ENCODE data around the gene BPIFB6. TPM values are rescaled to one million over a fixed set of nuclear protein-coding genes. Genes with fewer than 3 reads are reported as not detected.

The BPIFB6 gene
- total and polyA plus RNA-seq, 3 donors from 2014 or later = 0.24 TPM; not detected in 2

- intact Hi-C loops (cut with DNase I; ENCODE audit: low total_unique reads) = no loop called here
- peaks cover 3% of the 10 kb centered on the region for H3K4me1 ChIP-seq
- H3K27ac ChIP-seq = no peak overlapping the region
Measured at GRCh38 chr20:32984631-32985354, 46.7 kb upstream of the BPIFB6 start.

GRCh38 chr20:32985596-32985995, 45.9 kb upstream of the BPIFB6 start:
- Histone ChIP-seq H3K4me3 (no peak overlapping the region), H3K36me3 (ENCODE audit: low read depth, missing control alignments) (no peaks in the 10 kb centered on the region), H3K27ac (no peak overlapping the region), H3K4me1 (peaks cover 3% of the 10 kb centered on the region), H3K27me3 (no peaks in the 10 kb centered on the region), H3K9me3 (no peaks in the 10 kb centered on the region)
- no peak for DNase-seq
- TF ChIP-seq CTCF (IDR thresholded peaks at IDR 0.05) (no peak), POLR2A (IDR thresholded peaks at IDR 0.05) (no peak)
- intact Hi-C loops (cut with DNase I; ENCODE audit: low total_unique reads) = no loop called here
- WGBS, 2 donors = 74 to 83% methylated on average over 3 to 6 of the region's 6 CpGs

More at GRCh38 chr20:32984631-32985354, 46.7 kb upstream of the BPIFB6 start:
- Histone ChIP-seq H3K9me3 (no peaks in the 10 kb centered on the region), H3K27me3 (no peaks in the 10 kb centered on the region), H3K36me3 (ENCODE audit: low read depth, missing control alignments) (no peaks in the 10 kb centered on the region), H3K4me3 (no peak overlapping the region)
- 85 to 86% methylated on average over 7 to 9 of the region's 9 CpGs for WGBS, 2 donors
- no peak for DNase-seq
- TF ChIP-seq CTCF (IDR thresholded peaks at IDR 0.05) (no peak), POLR2A (IDR thresholded peaks at IDR 0.05) (no peak)

- Histone ChIP-seq H3K4me3 (no peak overlapping the region), H3K27me3 (no peaks in the 10 kb centered on the region), H3K9me3 (no peaks in the 10 kb centered on the region), H3K27ac (no peak overlapping the region), H3K36me3 (ENCODE audit: low read depth, missing control alignments) (no peaks in the 10 kb centered on the region), H3K4me1 (peaks cover 3% of the 10 kb centered on the region)
- TF ChIP-seq CTCF (IDR thresholded peaks at IDR 0.05) = no peak
- TF ChIP-seq POLR2A (IDR thresholded peaks at IDR 0.05) = no peak
- no peak for DNase-seq
- intact Hi-C loops (cut with DNase I; ENCODE audit: low total_unique reads) = no loop called here
- 60 to 71% methylated on average over 7 to 18 of the region's 18 CpGs for WGBS, 2 donors
Measured at GRCh38 chr20:32986331-32986966, 45.0 kb upstream of the BPIFB6 start.

GRCh38 chr20:32987044-32987825, 44.2 kb upstream of the BPIFB6 start:
- H3K27ac ChIP-seq = no peak overlapping the region
- no peak for DNase-seq
- H3K36me3 ChIP-seq (ENCODE audit: low read depth, missing control alignments) = no peaks in the 10 kb centered on the region
- peaks cover 3% of the 10 kb centered on the region for H3K4me1 ChIP-seq
- H3K9me3 ChIP-seq = no peaks in the 10 kb centered on the region
- TF ChIP-seq POLR2A (IDR thresholded peaks at IDR 0.05) (no peak), CTCF (IDR thresholded peaks at IDR 0.05) (no peak)
- WGBS, 2 donors = 85 to 89% methylated on average over 10 to 11 of the region's 11 CpGs
- no peak overlapping the region for H3K4me3 ChIP-seq
- intact Hi-C loops (cut with DNase I; ENCODE audit: low total_unique reads) = no loop called here
- H3K27me3 ChIP-seq = no peaks in the 10 kb centered on the region
